Measurements from ENCODE around the gene DNPEP.

GRCh38 chr2:219325657-219326315, 61.9 kb downstream of the DNPEP start:
- no peak for TF ChIP-seq CEBPB (IDR thresholded peaks at IDR 0.05; ENCODE audit: low read depth, low read length)
- no peak for TF ChIP-seq CTCF (IDR thresholded peaks at IDR 0.05; ENCODE audit: control extremely low read depth in 1 of 3, insufficient read depth in 1 of 3, low read depth in 1 of 3, low read length in 3 of 3)
- no peak for TF ChIP-seq POLR2A (IDR thresholded peaks at IDR 0.05; ENCODE audit: control extremely low read depth in 1 of 2, low read depth in 2 of 2, low read length in 2 of 2)
- no peak for TF ChIP-seq JUND (IDR thresholded peaks at IDR 0.05; ENCODE audit: low read length)
- no peak for TF ChIP-seq JUN (IDR thresholded peaks at IDR 0.05; ENCODE audit: low read depth, low read length)
- no peak for TF ChIP-seq POLR2AphosphoS5 (IDR thresholded peaks at IDR 0.05; ENCODE audit: low read depth, low read length)
- no peak for TF ChIP-seq ZNF274 (IDR thresholded peaks at IDR 0.05; ENCODE audit: borderline replicate concordance, extremely low read depth, low read length)
- no peak for TF ChIP-seq TBP (IDR thresholded peaks at IDR 0.05; ENCODE audit: low read depth, low read length)
- no peak for TF ChIP-seq ATF2 (IDR thresholded peaks at IDR 0.05; ENCODE audit: low read length)
- no peak for TF ChIP-seq CBX8 (IDR thresholded peaks at IDR 0.05; ENCODE audit: borderline replicate concordance, low read depth, low read length)
- TF ChIP-seq SP4 (IDR thresholded peaks at IDR 0.05; ENCODE audit: low read length): no peak
- TF ChIP-seq SIN3A (conservative IDR thresholded peaks at IDR 0.05 in 1 of 2, IDR thresholded peaks at IDR 0.05 in 1 of 2; ENCODE audit: low read depth in 1 of 2, low read length in 2 of 2): no peak
- no peak for TF ChIP-seq EP300 (IDR thresholded peaks at IDR 0.05; ENCODE audit: borderline replicate concordance in 1 of 2, low read depth in 2 of 2, low read length in 2 of 2)

All from H1 (cell line).